HG03342 (cell line): ENCODE data around the gene CELF4.

Source experiments
- ATAC-seq: cut with Tn5 transposase; IDR thresholded peaks from one replicate; pipeline ENCODE4 v1.9.1; 2021; ENCODE audit warnings: mild to moderate bottlenecking, moderate library complexity; ENCODE audit not compliant: unreplicated experiment

The CELF4 gene

DNA sequence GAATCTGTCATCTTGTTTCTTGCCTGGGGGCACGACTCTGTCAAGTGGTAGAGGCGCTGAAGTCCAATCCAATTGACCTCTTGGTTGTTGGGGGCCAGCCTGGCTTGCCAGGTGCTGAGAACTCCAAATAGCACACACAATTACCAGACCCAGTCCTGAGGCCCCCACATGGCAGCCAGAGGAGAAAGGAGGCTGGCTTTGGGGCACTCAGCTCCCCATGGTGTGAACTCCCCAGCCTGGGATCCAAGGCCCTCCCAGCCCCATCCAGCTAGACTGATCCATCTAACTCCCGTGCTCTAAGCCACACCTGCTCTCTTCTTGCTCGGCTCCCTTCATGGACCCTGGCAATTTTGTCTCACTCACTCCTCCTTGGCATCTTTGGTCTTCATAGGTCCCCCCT is 170.0 kb downstream of the CELF4 start:
- no peak for ATAC-seq

DNA sequence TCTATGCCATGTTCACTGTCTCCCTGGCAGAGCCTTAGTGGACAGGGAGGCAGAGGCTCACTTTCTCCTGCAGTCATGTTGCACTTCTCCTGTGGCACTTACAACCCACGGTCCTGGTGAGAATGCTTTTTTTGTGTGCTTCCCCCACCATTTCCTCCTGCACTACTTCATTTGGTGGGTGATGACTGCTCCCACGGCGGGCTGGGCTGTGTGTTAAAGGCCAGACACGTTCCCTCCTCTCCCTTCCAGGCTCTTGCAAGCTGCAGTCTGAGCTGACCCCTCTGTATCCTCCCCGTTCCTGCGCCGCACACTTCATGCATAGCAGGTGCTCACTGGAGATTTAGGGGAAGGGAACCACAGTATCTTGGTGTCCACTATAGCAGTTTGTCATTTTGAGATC is 170.5 kb downstream of the CELF4 start:
- ATAC-seq, result no peak

- no peak for ATAC-seq
Observed at GRCh38 chr18:37394610-37394965, 171.0 kb downstream of the CELF4 start.

DNA sequence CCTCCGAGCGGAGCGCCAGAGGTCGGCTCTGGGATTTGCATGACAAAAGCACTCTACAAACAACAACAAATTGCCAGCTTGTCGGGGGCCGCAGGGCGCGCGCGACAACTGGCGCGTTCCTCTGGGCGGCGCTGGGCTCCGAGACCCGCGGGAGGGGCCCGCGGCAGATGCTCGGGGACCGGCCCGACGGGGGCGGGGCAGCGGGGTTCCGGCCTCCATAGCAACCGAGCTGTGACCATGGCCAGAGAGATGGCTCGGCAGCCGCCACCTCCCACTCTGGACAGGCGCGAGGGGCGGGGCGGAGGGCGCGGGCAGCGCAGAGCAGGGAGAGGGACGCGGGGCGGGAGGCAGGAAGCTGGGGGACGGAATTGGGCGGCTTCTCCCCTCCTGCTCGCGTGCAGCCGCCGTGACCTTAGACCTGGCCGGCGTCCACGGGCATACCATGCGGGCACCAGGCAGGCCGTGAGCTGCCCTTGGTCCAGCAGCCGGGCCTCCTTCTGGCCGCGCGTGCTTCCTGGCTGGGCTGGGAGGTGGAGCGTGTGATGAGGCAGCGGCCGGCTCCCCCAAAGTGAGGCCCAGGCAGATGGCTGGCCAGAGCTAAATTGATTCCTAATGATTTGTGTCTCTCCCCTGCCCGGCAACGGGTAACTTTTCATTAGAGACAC is 171.5 kb downstream of the CELF4 start:
- ATAC-seq, result no peak

GRCh38 chr18:37393221-37393827 is 172.3 kb downstream of the CELF4 start:
- ATAC-seq, result no peak

GRCh38 chr18:37392648-37393047 is 172.9 kb downstream of the CELF4 start:
- ATAC-seq, result no peak

- ATAC-seq, result no peak
Observed at GRCh38 chr18:37391698-37392548, 173.7 kb downstream of the CELF4 start.

DNA sequence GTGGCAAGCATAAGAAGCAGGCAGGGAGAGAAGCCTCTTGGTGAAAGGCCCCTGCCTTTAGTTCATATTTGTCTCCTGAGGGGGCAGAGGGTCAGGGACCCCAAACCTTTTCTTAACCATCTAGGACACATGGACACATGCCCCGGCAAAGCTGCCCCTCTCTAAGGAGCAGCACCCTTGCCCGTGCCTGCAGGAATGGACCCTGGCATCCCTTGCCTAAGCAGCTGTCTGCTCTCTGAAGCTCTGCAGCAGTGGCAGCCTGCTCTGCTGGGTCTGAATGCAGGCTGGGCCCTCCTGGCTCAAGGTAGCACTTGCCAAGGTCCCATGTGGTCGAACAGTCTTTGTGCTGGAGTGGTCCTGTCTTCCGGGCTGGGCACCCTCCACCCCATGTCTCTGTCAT is 174.4 kb downstream of the CELF4 start:
- no peak for ATAC-seq

- ATAC-seq, result no peak
Observed at GRCh38 chr18:37390687-37391086, 174.9 kb downstream of the CELF4 start.

DNA sequence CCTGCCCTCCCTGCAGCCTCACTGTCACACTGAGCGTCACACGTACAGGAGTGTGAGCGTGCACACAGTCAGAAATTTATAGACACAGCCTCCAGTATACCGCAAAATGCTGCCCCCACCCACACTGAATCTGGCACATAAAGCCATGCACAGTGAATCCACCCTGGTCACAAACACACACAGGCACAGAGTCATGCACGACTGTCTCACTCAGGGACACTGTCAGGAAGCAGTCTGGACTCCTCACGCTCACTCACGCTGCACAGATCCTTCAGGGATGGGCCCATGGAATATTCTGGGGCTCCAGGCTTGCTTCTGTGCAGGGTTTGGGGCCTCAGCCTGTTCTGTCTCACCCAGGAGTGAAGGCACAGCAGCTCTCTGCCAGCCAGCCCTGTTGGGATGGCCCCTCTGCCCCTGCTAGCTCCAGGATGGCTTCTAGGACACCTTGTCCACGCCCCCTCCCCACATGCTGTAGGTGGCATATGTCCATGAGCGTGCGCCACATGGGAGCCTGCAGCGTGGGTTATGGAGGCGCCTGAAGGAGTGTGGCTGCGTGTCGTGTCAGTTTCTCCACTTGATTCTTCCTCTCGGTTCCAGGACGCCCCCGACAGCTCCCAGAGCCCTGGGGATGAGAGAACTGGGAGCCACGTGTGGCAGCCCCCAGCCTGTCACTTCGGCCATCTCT is 175.8 kb downstream of the CELF4 start:
- ATAC-seq, result no peak

DNA sequence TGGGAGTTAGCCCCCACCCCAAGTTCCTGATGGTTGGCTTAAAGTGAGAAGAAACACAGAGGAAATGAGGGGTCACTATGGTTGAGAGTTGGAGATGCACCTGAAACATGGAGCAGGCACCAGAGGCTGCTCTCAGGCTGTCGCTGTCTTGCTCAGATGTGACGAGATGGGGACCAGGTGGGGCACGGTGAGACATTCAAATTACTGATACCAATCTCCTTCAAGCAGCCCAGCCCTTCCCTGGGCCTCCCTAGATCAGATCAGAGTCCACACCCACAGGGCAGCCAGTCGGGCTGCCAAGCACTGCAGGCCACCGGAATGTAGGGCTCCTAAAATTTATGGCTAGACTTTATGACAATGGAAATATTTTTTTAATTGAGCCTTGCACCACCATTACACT is 176.6 kb downstream of the CELF4 start:
- no peak for ATAC-seq

DNA sequence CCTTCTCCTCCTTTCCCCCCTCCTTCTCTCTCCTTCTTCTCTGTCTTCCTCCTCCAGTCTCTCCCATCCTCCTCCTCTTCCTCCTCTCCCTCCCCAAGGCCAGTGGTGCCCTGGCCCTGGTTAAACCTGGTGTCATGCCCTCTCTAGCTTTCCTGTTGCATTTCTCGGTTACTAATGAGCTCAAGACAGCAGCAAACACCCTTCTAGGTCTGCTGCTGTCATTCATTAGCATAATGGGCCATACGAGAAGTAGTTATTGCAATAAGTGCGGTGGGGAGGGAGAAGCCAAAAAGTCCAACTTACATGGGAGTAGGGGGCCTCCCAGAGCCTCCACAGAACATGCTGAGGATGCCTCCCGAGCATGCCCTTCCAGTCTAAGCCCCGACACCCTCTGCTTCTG is 177.2 kb downstream of the CELF4 start:
- ATAC-seq, result no peak

GRCh38 chr18:37385846-37386778 is 179.5 kb downstream of the CELF4 start:
- no peak for ATAC-seq

DNA sequence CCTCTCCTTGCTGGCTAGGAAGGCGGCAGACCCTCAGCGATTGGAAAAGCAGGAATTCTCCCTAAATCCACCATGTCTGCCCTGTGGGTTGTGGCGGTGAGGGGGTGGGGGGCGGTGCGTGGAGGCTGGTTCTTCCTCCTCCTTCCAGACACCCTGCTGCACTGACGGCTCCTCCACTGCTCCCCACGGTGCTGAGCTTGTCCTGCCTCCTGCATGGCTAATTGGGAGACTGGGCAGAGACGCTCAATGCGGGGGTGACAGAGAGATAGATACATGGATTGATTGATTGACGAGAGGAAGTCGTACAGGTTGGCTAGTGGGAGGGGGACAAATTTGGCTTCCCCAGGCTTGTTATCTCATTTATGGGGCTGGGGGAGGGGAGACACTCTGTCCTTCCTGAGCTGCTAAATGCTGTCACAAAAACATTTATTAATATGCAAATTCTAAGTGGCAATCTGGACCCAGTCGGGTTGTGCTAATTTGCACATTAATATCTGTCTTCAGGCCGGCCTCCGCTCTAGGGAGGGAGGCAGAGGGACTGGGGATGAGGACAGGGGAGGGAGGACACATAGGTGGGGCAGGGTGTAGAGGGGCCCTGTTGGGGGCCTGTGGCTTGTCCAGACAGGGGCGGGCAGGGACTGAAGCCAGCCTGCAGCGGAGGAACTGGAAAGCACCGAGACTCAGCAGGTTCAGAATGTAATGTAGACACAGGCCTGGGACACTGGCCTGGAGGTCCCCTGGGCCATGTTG is 181.6 kb downstream of the CELF4 start:
- ATAC-seq, result no peak

DNA sequence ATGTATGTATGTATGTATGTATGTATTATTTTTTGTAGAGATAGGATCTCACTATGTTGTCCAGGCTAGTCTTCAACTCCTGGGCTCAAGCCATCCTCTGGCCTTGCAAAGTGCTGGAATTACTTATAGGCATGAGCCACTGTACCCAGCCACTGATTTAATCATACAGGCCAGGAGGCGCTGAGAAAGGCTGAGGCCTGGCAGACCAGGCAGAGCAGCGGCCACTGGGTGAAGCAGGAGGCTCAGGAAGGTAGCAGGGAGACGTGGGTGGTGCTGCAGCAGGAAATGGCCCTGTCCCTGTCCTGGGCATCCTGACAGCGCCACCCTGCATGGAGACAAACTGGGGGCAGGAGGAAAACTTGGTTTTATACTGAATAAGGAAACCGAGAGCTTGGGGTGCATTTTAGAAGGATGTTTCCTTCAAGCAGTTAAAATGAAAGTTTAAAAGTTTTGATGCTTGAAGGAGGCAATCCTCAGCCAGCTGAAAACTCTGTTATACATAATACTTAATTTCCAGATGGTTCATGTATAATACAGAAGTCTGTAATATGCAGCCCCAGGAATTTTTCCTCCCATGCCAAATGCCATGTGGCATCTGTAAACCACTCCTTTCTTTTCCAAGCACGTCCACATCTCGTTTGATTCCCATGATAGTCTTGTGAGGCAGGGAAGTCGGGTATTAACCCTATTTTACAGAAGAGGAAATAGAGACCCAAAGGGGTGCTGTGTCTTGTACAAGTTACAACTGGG is 182.4 kb downstream of the CELF4 start:
- ATAC-seq, result no peak

DNA sequence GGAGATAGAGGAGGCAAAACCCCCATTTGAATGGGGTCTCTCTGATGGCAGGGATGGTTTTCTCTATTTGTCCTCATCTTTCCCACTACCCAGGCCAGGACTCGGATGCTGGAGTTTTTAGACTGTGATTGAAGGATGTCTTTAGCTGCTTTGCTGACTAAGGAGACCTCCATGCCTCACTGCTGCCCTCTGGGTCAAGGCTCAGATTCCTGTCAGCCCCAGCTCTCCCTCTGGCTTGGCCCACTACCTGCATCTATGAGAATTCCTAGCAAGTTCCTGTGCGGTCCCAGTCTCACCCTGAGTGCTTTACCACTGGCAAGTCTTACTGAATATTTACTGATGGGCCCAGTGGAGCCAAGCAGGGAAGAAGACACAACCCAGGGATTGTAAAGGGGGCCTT is 184.0 kb downstream of the CELF4 start:
- no peak for ATAC-seq

DNA sequence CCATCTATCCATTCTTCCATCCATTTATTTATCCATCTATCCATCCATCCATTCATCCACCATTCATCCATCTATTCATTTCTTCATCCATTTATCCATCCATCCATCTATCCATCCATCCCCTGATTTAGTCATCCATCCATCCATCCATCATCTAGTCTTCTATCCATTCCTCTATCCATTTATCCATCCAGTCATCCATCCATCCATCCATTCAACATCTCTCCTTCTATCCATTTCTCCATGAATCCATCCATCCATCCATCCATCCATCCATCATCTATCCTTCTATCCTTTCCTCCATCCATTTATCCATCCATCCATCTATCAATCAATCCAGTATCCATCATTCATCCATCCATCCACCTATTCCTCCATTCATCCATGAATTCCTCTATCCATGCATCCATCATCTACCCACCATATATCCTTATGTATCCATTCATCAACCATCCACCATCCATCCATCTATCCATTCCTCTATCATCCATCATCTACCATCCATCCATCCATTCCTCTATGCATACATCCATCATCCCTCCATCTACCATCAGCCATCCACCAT is 185.0 kb downstream of the CELF4 start:
- no peak for ATAC-seq

DNA sequence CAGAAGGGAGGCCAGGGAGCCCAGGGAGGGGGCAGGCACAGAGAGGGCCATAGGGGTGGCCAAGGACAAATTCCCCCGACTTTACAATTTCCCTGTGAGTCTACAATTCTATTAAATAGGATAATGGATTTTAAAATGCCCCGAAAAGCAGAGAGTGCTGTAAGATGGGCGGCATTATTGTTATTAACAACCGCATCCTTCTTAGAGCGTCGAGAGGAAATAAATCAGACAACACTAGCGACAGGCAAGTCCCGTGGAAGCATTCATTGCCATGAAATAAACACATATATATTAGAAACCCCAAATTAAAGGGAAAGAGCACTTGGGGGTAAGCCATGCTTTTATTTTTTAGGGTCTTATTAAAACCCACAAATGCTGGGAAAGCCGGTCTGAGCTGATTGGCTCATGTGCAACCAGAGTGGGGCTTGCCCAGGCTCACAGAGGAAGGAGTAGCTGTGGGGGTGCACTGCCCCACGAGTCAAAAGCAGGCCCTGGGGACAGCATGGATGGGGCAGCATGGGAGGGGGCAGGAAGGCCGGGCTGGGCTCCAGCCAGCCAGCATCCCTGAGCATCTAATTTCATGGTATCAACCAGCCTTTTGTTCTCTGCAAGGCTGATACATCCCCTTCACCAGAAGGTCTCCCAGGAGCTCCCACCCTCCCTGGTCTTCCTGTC is 187.1 kb downstream of the CELF4 start:
- no peak for ATAC-seq
